ENCODE measurements around the gene NCF2.

The NCF2 gene

DNA sequence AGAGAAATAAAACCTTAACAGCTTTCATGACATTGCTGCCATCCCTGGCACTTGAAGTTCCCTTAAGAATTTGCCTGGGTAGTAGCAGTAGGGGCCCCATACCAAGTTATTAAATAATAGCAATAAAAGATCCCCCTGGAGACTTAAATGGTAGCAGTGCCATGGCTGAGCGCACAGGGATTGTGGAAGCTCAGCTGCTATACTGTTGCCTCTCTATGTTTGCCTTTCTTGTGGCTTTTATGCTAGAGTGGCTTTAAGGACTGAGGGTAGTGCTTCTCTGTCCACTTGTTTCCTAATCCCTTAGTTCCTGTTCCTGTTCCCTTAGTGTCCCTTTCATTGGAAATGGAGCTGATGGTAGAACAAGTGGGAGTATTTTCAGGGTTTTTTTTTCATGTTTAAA is 42.1 kb downstream of the NCF2 start:
- no peak for DNase-seq

DNA sequence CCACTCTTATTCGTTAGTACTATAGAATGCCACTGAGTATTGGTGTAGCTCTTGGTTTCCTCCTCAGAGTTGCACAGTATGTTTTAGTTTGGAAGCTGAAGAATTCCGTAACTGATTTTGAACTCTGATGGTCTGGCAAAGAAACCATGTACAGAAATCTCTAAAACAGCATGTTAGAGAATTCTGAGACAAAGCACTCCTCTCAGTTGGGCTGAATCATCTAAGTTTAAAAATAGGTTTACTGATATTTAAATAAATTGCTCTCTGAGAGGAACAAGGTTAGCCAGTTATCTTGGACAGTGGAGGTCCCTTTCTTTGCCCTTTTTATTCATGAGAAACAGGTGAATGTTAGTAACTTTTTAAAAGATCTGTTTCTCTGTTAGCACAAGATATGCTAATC is 43.8 kb downstream of the NCF2 start:
- DNase-seq = no peak

DNA sequence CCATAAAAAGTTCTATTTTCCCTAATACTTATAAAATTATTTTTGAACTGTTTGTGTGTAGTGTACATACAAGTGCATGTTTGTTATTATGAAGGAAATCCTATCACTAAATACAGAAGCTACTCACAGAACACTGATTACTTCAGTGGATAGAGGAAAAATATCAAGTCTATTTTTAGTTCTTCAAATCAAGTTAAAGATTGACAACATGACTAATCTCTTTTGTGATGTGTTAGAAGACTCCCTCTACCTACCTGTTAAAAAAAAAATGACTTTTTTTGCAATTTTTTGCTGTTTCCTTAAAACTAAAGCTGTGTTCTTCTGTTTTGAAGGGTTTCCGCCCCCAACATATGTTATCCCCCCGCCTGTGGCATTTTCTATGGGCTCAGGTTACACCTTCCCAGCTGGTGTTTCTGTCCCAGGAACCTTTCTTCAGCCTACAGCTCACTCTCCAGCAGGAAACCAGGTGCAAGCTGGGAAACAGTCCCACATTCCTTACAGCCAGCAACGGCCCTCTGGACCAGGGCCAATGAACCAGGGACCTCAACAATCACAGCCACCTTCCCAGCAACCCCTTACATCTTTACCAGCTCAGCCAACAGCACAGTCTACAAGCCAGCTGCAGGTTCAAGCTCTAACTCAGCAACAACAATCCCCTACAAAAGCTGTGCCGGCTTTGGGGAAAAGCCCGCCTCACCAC is 45.5 kb downstream of the NCF2 start:
- no peak for DNase-seq

- DNase-seq = no peak
Measured at GRCh38 chr1:183543619-183544204, 46.5 kb downstream of the NCF2 start.

DNA sequence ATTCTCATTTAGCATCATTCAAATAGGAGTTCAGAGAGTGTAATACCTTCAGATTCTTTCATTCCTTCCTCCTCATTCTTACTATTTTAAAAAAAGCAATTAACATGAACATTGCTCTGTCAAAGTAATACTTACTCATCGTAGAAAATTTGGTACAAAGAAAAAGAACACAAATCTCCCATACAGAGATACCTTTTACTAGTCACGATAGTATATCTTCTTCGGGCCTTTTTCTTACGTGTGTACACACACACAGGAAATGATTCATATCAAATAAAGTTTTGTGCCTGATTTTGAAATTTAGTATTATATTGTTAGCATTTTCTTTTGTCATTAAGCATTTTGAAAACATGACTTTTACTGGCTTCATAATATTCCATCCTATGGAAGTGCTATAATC is 52.9 kb downstream of the NCF2 start:
- DNase-seq = no peak

GRCh38 chr1:183533617-183534174 is 56.6 kb downstream of the NCF2 start:
- DNase-seq = no peak

- no peak for DNase-seq
Measured at GRCh38 chr1:183528577-183528976, 61.7 kb downstream of the NCF2 start.

DNA sequence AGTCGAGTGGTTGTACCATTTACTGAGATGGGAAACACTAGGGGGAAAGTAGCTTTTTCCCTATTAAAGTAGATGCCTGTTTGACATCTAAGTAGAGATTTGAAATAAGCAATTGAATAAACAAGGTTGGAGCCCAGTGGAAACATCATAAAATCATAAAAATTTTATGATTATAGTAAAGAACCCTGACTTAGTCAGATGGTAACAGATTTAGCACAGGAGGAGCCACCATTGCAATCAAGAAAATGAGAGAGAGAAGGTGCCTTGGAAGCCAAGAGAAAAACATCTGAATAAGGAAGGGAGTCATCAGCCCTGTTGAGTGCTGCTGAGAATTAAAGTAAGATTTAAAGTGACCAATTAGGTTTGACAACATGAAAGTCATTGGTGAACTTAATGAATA is 68.2 kb downstream of the NCF2 start:
- no peak for DNase-seq

GRCh38 chr1:183520379-183520778 is 69.9 kb downstream of the NCF2 start:
- no peak for DNase-seq

- no peak for DNase-seq
Measured at GRCh38 chr1:183517401-183517800, 72.9 kb downstream of the NCF2 start.

DNA sequence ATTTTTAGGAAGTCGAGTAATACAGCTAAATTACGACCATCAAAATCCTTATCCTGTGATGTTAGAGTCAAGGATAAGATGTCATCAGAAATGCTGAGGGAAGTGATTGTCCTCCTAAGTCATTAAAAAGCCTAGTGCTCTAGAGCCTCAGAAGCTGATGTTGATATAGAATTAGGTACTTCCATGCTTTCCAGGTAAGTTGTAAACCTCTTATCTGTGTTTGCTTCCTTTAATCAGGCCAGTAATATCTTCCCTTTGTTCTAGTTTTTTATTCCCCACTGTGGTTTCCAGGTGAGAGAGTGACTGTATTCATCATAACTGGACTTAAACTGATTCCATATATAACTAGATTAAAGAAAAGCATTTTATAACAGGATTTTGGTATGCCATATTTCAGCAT is 73.5 kb downstream of the NCF2 start:
- no peak for DNase-seq

DNA sequence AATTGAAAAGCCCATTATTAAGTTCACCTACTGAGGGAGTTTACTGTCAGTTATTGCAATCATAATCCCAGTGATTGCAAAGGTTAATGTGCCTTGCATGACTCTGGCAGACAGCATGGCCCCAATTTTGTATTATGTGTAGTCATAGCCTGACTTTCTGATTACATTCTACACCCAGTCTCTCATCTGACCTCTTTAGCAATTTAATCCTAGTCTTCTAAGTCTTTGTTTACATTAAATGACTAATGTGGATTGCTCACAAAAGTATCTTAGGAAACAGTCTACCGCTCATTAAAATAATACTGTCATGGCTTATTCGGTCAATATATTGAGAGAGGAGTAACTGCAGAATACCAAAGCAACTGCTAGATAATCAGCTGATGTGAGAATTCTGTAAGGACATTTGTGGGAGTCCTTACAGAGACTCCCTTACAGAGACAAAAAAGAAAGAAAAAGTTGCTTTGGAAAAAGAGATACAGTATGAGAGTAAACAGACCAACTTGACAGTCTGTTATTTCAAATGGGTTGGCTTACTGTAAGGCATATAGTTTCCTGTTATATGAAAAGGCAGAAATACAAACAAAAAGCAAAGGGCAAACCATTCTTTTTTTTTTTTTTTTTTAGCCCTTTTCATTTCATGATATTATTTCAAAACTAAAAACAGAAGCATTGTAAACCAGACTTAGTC is 75.1 kb downstream of the NCF2 start:
- DNase-seq = no peak

GRCh38 chr1:183514235-183514634 is 76.0 kb downstream of the NCF2 start:
- DNase-seq = no peak

DNA sequence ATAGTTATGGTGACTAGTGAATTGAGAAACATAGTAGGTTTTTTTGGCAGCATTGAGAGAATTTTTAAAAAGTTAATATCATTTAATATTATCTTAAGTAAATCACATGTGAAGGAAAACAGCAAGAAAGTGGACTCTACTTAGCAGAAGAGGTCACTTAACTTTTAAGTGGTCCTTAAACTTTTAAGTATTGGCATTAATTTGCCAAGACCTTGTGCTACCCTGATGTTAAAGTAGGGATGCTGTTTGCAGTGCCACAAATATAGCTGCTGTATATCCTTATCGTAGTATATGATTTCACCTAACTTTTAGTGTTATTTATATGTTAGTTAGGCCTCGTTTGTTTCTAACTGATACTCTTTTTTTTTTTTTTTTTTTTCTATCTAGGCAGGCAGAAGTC is 77.8 kb downstream of the NCF2 start:
- DNase-seq = no peak

- no peak for DNase-seq
Measured at GRCh38 chr1:183508694-183509093, 81.6 kb downstream of the NCF2 start.

GRCh38 chr1:183506561-183506960 is 83.7 kb downstream of the NCF2 start:
- no peak for DNase-seq
